ENCODE results near the gene PARD3. TPM values are rescaled to one million over a fixed set of nuclear protein-coding genes. Genes with fewer than 3 reads are reported as not detected.

The PARD3 gene
- total RNA-seq, 1 experiment from 2014 or later, result 57.4 TPM

- no peaks in the 10 kb centered on the region for H3K79me2 ChIP-seq (ENCODE audit: low read depth)
- H3K4me1 ChIP-seq (replicated peaks; ENCODE audit: insufficient read depth), result no peaks in the 10 kb centered on the region
- H4K20me1 ChIP-seq (ENCODE audit: insufficient read depth), result no peaks in the 10 kb centered on the region
- no peaks in the 10 kb centered on the region for H3F3A ChIP-seq (ENCODE audit: insufficient read depth, low read depth)
- no peak overlapping the region for H2AFZ ChIP-seq
- H3K36me3 ChIP-seq (ENCODE audit: low read depth), result no peaks in the 10 kb centered on the region
- POLR2A ChIA-PET (ENCODE audit: unreplicated experiment), result no interaction called here
- no peak for DNase-seq
- CTCF ChIA-PET, result no interaction called here
- TF ChIP-seq EZH2 (IDR thresholded peaks at IDR 0.05; ENCODE audit: low read depth) (no peak), CTCF (conservative IDR thresholded peaks at IDR 0.05) (no peak)
- intact Hi-C loops (cut with micrococcal nuclease; ENCODE audit: unreplicated experiment), result no loop called here
- no peaks in the 10 kb centered on the region for H3K9me3 ChIP-seq (ENCODE audit: insufficient read depth, low read depth)
- H3K27me3 ChIP-seq (ENCODE audit: insufficient read depth, low read depth), result no peaks in the 10 kb centered on the region
- no peak overlapping the region for H3K4me3 ChIP-seq
- H3K9me2 ChIP-seq (ENCODE audit: insufficient read depth), result no peaks in the 10 kb centered on the region
- no TSS peak for BruUV-seq (replicated peaks)
- no peak overlapping the region for H3K4me2 ChIP-seq
- no peak overlapping the region for H3K27ac ChIP-seq
Measured at GRCh38 chr10:34113504-34114225, 701.4 kb downstream of the PARD3 start.

- H3K27me3 ChIP-seq (ENCODE audit: insufficient read depth, low read depth), result no peaks in the 10 kb centered on the region
- intact Hi-C loops (cut with micrococcal nuclease; ENCODE audit: unreplicated experiment), result no loop called here
- no peaks in the 10 kb centered on the region for H3K4me1 ChIP-seq (replicated peaks; ENCODE audit: insufficient read depth)
- TF ChIP-seq CTCF (conservative IDR thresholded peaks at IDR 0.05) (no peak), EZH2 (IDR thresholded peaks at IDR 0.05; ENCODE audit: low read depth) (no peak)
- H3K9me3 ChIP-seq (ENCODE audit: insufficient read depth, low read depth), result no peaks in the 10 kb centered on the region
- H3K36me3 ChIP-seq (ENCODE audit: low read depth), result no peaks in the 10 kb centered on the region
- ChIA-PET CTCF (no interaction called here), POLR2A (ENCODE audit: unreplicated experiment) (no interaction called here)
- H3K79me2 ChIP-seq (ENCODE audit: low read depth), result no peaks in the 10 kb centered on the region
- no peaks in the 10 kb centered on the region for H4K20me1 ChIP-seq (ENCODE audit: insufficient read depth)
- no peak overlapping the region for H3K4me3 ChIP-seq
- no peaks in the 10 kb centered on the region for H3F3A ChIP-seq (ENCODE audit: insufficient read depth, low read depth)
- H3K4me2 ChIP-seq, result no peak overlapping the region
- H3K9me2 ChIP-seq (ENCODE audit: insufficient read depth), result no peaks in the 10 kb centered on the region
- no TSS peak for BruUV-seq (replicated peaks)
- no peak overlapping the region for H2AFZ ChIP-seq
- no peak overlapping the region for H3K27ac ChIP-seq
- no peak for DNase-seq
Measured at GRCh38 chr10:34112171-34112782, 702.8 kb downstream of the PARD3 start.

GRCh38 chr10:34111179-34111578 lies 703.9 kb downstream of the PARD3 start:
- intact Hi-C loops (cut with micrococcal nuclease; ENCODE audit: unreplicated experiment), result no loop called here
- CTCF ChIA-PET, result no interaction called here
- no peaks in the 10 kb centered on the region for H3K79me2 ChIP-seq (ENCODE audit: low read depth)

More at GRCh38 chr10:34111179-34111578, 703.9 kb downstream of the PARD3 start:
- H3K4me3 ChIP-seq, result no peak overlapping the region
- no peaks in the 10 kb centered on the region for H3K9me2 ChIP-seq (ENCODE audit: insufficient read depth)
- H3K9me3 ChIP-seq (ENCODE audit: insufficient read depth, low read depth), result no peaks in the 10 kb centered on the region
- H3F3A ChIP-seq (ENCODE audit: insufficient read depth, low read depth), result no peaks in the 10 kb centered on the region
- H2AFZ ChIP-seq, result no peak overlapping the region
- H3K27me3 ChIP-seq (ENCODE audit: insufficient read depth, low read depth), result no peaks in the 10 kb centered on the region
- POLR2A ChIA-PET (ENCODE audit: unreplicated experiment), result no interaction called here
- H3K27ac ChIP-seq, result no peak overlapping the region
- no peak for DNase-seq
- TF ChIP-seq EZH2 (IDR thresholded peaks at IDR 0.05; ENCODE audit: low read depth), result no peak
- no peak for TF ChIP-seq CTCF (conservative IDR thresholded peaks at IDR 0.05)
- H4K20me1 ChIP-seq (ENCODE audit: insufficient read depth), result no peaks in the 10 kb centered on the region
- H3K4me1 ChIP-seq (replicated peaks; ENCODE audit: insufficient read depth), result no peaks in the 10 kb centered on the region
- no TSS peak for BruUV-seq (replicated peaks)
- no peak overlapping the region for H3K4me2 ChIP-seq
- H3K36me3 ChIP-seq (ENCODE audit: low read depth), result no peaks in the 10 kb centered on the region
